ENCODE measurements around the gene COL3A1. TPM values are rescaled to one million over a fixed set of nuclear protein-coding genes. Genes with fewer than 3 reads are reported as not detected.

COL3A1 gene
- total and polyA plus RNA-seq, 2 of the 8 experiments (the other 6 are each of a cell fraction or from before 2014, with no cell fraction given) = 0.07 to 0.11 TPM

- Histone ChIP-seq H2BK15ac (ENCODE audit: low read length) (no peak overlapping the region), H3K36me3 (ENCODE audit: control insufficient read depth in 2 of 4, insufficient read depth in 4 of 4, low read length in 3 of 4) (peaks cover 0 to 6% (median 0%) of the 10 kb centered on the region in 4 experiments; a peak in 2 of 8 replicates), H2BK120ac (replicated peaks; ENCODE audit: low read depth, low read length) (no peak overlapping the region), H3K23ac (ENCODE audit: insufficient read length) (no peak overlapping the region), H3K18ac (ENCODE audit: extremely low read depth, low read length) (no peak overlapping the region), H3K9ac (replicated peaks in 1 of 4; ENCODE audit: extremely low read depth in 1 of 4, low read depth in 3 of 4, low read length in 3 of 4) (no peak overlapping the region), H3K56ac (replicated peaks; ENCODE audit: insufficient read length, low read depth, low read length) (no peak overlapping the region), H3K27me3 (replicated peaks in 1 of 4; ENCODE audit: control insufficient read depth in 3 of 4, extremely low read depth in 1 of 4, insufficient read depth in 3 of 4, low read length in 3 of 4) (no peaks in the 10 kb centered on the region), H2BK20ac (ENCODE audit: low read length) (no peak overlapping the region), H3K23me2 (ENCODE audit: low read depth, low read length) (no peaks in the 10 kb centered on the region), H3K4ac (replicated peaks; ENCODE audit: insufficient read length, low read depth, low read length) (no peak overlapping the region), H2BK5ac (ENCODE audit: low read depth, low read length) (no peak overlapping the region), H3K9me3 (ENCODE audit: insufficient read depth in 2 of 2, low read depth in 1 of 2, low read length in 1 of 2) (peaks cover 0 to 12% of the 10 kb centered on the region in 2 experiments; a peak in 2 of 4 replicates), H4K8ac (ENCODE audit: extremely low read depth, insufficient read depth, low read length) (no peak overlapping the region), H3K27ac (ENCODE audit: low read depth, low read length) (no peak overlapping the region), H3K4me2 (ENCODE audit: insufficient read depth in 1 of 2, low read depth in 2 of 2, low read length in 2 of 2) (no peak overlapping the region), H4K91ac (replicated peaks; ENCODE audit: insufficient read length, low read length) (no peak overlapping the region), H3K79me2 (ENCODE audit: control insufficient read depth in 1 of 2, insufficient read depth in 2 of 2, low read length in 2 of 2) (no peaks in the 10 kb centered on the region), H4K20me1 (replicated peaks in 1 of 2; ENCODE audit: control insufficient read depth in 1 of 2, insufficient read depth in 2 of 2, low read length in 2 of 2) (no peaks in the 10 kb centered on the region), H3K4me1 (replicated peaks in 1 of 4; ENCODE audit: control insufficient read depth in 3 of 4, insufficient read depth in 4 of 4, low read length in 3 of 4) (no peaks in the 10 kb centered on the region), H3K14ac (ENCODE audit: insufficient read length) (no peak overlapping the region), H2AFZ (ENCODE audit: low read length) (no peak overlapping the region), H2AK5ac (ENCODE audit: low read depth, low read length) (no peak overlapping the region), H4K5ac (ENCODE audit: insufficient read length, low read depth, low read length) (no peak overlapping the region), H2BK12ac (ENCODE audit: low read depth, low read length) (no peak overlapping the region), H3K4me3 (ENCODE audit: extremely low read depth in 1 of 4, insufficient read depth in 2 of 4, low read depth in 3 of 4, low read length in 4 of 4) (no peak overlapping the region), H3K79me1 (ENCODE audit: low read depth, low read length) (no peaks in the 10 kb centered on the region)
- CTCF ChIA-PET (ENCODE audit: partially characterized antibody) = interaction anchor here (0.6 kb wide), 2 partner anchors 30 to 1089 kb away, joined by 3 read pairs; no protein-coding TSS in a partner anchor
- DNase-seq (ENCODE audit: low read depth in 1 of 2, low spot score in 2 of 2) (no peak), FAIRE-seq (no peak)
- 91% methylated on average over 21 of the region's 21 CpGs; no CpG with 5 or more reads in 1 of the 2 experiments for WGBS, 2 experiments (ENCODE audit: extremely low coverage in 1 of 2, insufficient coverage in 1 of 2, insufficient read length in 1 of 2, insufficient replicate concordance in 2 of 2, low coverage in 1 of 2, low lambda C conversion rate in 2 of 2, missing lambda C conversion rate in 1 of 2)
- POLR2A ChIA-PET (ENCODE audit: partially characterized antibody) = no interaction called here
- TF ChIP-seq EP300 (IDR thresholded peaks at IDR 0.05; ENCODE audit: borderline replicate concordance in 1 of 2, low read depth in 2 of 2, low read length in 2 of 2) (no peak), EGR1 (IDR thresholded peaks at IDR 0.05; ENCODE audit: borderline replicate concordance, low read depth, low read length) (no peak), POU5F1 (IDR thresholded peaks at IDR 0.05; ENCODE audit: low read depth, low read length) (no peak), KDM1A (IDR thresholded peaks at IDR 0.05; ENCODE audit: borderline replicate concordance, low read length) (no peak), RNF2 (IDR thresholded peaks at IDR 0.05; ENCODE audit: borderline replicate concordance, low read depth, low read length, missing control alignments, poor library complexity, severe bottlenecking) (no peak), ASH2L (IDR thresholded peaks at IDR 0.05; ENCODE audit: low read length) (no peak), SP2 (IDR thresholded peaks at IDR 0.05; ENCODE audit: low read length) (no peak), CHD2 (IDR thresholded peaks at IDR 0.05; ENCODE audit: low read length) (no peak), ATF2 (IDR thresholded peaks at IDR 0.05; ENCODE audit: low read length) (no peak), NRF1 (IDR thresholded peaks at IDR 0.05; ENCODE audit: low read depth, low read length) (no peak), GABPA (IDR thresholded peaks at IDR 0.05; ENCODE audit: borderline replicate concordance, insufficient read depth, low read length) (no peak), MAX (IDR thresholded peaks at IDR 0.05) (no peak)
These were observed 29.7 kb upstream of the COL3A1 start for GRCh38 chr2:188944442-188944841.

All from H1 (cell line).